LNCaP clone FGC (cell line): Measurements from ENCODE around the gene ME1.

Experiments used
- DNase-seq: peaks from one replicate; pipeline ENCODE4 v3.0.0-alpha.2; 2011; ENCODE audit warnings: low read depth
- H3K4me3 ChIP-seq: 2 replicates; pipeline ENCODE4 v1.5.1; 2011; ENCODE audit warnings: mild to moderate bottlenecking, low read depth, low read length, control low read depth
- TF ChIP-seq, protein P1 (sequence below): IDR thresholded peaks from 2 replicates; pipeline ENCODE4 v1.5.1; 2012; ENCODE audit warnings: mild to moderate bottlenecking; ENCODE audit not compliant: control insufficient read depth, insufficient read depth; ENCODE audit errors: extremely low read depth

The ME1 gene

DNA sequence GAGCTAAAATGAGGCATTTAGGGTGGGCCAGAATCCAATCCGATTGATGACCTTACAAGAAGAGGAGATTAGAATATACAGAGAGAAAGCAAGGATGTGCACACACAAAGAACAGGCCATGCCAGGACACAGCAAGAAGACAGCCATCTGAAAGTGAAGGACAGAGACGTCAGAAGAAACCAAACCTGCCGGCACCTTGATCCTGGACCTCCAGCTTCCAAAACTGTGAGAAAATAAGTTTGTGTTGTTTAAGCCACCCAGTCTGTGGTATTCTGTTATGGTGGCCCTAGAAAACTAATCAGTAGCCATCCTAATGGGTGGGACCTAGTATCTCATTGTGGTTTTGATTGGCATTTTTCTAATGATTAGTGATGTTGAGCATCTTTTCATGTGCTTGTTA is 39.7 kb upstream of the ME1 start:
- DNase-seq: no peak
- TF ChIP-seq, protein P1, sequence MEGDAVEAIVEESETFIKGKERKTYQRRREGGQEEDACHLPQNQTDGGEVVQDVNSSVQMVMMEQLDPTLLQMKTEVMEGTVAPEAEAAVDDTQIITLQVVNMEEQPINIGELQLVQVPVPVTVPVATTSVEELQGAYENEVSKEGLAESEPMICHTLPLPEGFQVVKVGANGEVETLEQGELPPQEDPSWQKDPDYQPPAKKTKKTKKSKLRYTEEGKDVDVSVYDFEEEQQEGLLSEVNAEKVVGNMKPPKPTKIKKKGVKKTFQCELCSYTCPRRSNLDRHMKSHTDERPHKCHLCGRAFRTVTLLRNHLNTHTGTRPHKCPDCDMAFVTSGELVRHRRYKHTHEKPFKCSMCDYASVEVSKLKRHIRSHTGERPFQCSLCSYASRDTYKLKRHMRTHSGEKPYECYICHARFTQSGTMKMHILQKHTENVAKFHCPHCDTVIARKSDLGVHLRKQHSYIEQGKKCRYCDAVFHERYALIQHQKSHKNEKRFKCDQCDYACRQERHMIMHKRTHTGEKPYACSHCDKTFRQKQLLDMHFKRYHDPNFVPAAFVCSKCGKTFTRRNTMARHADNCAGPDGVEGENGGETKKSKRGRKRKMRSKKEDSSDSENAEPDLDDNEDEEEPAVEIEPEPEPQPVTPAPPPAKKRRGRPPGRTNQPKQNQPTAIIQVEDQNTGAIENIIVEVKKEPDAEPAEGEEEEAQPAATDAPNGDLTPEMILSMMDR: no peak
- H3K4me3 ChIP-seq: no peak overlapping the region

DNA sequence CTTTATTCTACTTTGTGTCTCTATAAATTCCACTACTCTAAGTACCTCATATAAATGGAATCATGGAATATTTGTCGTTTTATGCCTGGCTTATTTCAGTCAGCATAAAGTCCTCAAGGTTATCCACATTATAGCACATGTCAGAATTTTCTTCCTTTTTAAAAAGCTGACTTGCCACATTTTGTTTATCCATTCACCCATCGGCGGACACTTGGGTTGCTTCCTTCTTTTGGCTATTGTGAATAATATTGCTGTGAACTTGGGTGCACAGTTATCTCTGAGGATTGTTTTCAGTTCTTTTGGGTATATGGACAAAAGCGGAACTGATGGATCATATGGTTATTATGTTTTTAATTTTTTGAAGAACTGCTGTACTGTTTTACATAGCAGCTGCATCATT is 39.1 kb upstream of the ME1 start:
- TF ChIP-seq, protein P1: no peak
- no peak overlapping the region for H3K4me3 ChIP-seq
- DNase-seq: no peak

DNA sequence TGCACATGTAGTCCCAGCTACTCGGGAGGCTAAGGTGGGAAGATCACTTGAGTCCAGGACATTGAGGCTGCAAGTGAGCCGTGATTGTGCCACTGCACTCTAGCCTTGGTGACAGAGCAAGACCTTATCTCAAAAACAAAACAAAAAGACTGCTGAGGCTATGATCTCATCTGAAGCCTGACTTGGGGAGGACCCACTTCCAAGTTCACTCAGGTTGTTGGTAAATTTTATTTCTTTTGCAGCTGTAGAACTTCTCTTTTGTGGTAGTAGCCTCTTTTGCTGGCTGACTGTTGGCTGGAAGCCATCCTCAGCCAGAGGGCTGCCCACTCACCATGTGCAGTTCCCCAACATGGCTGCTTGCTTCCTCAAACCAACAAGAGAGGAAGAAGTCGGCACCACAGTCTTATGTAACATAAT is 36.8 kb upstream of the ME1 start:
- H3K4me3 ChIP-seq: no peak overlapping the region
- TF ChIP-seq, protein P1: no peak
- DNase-seq: no peak

DNA sequence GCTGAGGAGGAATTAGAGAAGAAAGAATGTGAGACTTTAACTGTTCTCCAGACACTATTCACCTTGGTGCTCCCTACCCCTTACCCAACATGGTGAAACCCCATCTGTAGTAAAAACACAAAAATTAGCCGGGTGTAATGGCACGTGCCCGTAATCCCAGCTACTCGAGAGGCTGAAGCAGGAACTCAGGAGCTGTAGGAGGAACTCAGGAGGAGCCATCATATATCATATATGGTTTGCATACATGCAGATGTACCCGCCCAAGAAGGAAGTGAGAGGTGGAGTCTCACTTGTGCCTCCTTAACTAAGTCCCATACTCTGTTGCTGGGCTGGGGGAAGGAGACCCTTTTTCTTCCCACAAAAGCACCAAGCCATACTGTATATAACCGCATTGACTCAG is 35.5 kb upstream of the ME1 start:
- TF ChIP-seq, protein P1: no peak
- no peak overlapping the region for H3K4me3 ChIP-seq
- no peak for DNase-seq

DNA sequence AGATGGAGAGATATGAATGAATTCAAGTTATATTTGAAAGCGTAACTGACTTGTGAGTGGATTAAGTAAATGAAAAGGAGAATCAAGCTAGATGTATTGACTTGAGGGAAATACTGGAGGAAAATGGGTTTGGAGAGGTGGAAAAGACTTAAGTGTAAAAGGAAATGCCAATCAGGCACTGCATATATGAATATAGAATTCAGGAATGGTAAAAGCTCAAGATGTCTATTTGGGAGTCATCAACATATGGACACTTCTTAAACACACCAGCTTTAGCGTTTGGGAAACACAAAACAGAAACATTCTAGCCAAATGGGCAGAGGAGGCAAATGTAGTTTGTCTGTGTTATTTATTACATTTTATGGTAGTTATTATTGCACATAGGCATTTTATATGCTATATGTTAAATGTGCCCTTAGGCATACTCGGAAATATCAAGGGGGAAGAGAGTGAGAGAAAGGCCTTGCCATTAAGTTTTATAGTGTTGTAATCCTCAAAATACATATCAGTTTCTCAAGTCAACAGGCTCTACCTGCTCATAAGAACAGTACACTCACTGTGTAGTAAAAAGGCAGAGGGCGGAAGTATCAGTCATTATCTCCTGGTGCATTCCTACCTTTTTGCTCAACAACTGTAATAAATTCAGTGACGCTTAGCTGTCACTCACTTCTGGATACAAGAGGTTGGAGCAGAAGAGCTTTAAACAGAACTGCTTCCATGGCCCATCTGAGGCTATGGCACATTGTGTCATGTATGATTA is 33.7 kb upstream of the ME1 start:
- peak; percentile 53 for DNase-seq
- H3K4me3 ChIP-seq: no peak overlapping the region
- TF ChIP-seq, protein P1: no peak

DNA sequence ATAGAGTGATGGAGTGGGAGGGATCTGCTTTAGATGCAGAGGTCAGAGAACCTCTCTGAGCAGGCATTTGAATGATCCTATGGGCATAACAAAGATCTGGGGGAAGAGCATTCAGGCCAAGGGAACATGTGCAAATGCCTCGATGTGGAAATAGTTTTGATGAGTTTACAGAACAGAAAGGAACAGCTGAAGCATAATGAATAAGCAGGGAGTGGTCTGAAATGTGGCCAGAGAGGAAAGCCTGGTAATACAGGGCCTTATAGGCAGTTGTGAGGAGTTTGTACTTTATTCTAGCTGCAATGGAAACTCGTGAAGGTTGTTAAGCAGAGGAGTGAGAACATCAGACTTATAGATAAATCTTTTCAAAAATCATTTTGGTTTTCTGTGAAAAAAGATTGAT is 33.0 kb upstream of the ME1 start:
- DNase-seq: no peak
- TF ChIP-seq, protein P1: no peak

DNA sequence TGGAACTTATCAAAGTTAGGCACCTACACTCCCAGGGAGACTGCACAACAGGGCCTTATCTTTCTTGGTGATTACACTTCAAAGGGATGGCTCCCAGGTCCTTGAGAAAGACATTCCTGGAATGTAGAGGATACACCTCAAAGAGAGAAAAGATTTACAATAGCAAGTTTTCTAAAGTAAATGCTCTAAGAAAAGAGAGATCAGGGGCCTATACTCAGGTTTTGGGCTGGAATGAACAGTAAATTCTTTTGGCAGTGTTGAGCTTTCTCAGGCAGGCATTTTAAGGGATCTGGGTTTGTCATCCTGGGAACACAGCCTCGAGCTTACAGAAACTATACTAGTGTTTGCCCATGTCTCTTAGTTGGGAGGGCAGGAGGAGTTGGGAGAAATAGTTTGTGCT is 31.7 kb upstream of the ME1 start:
- TF ChIP-seq, protein P1: no peak
- H3K4me3 ChIP-seq: no peak overlapping the region
- no peak for DNase-seq

More for the DNA sequence above, 33.0 kb upstream of the ME1 start:
- no peak overlapping the region for H3K4me3 ChIP-seq
